Stomach (tissue), 9 donors: ENCODE measurements around the gene TOP2A. TPM values are rescaled to one million over a fixed set of nuclear protein-coding genes. Genes with fewer than 3 reads are reported as not detected.
"Not testable (repeated sequence)": the region's sequence is repeated elsewhere in the genome, so short reads cannot be mapped to it uniquely, and the experiment has no call there.

ENCODE experiments used
- DNase-seq, 2 donors: peaks; one replicate each; pipeline versions ENCODE4 v3.0.0 to v3.0.0-alpha.2; 2013 to 2019
- H3K27ac ChIP-seq, 5 donors: fragments of 200-600 bp in 4 of 5; sonication (generic) in 4 of 5; one replicate each; pipeline ENCODE4 v1.5.1; 2013 to 2019; ENCODE audit warnings: mild to moderate bottlenecking in 1 of 5, moderate library complexity in 1 of 5
- H3K27me3 ChIP-seq, 3 donors: fragments of 200-600 bp; sonication (generic); one replicate each; pipeline ENCODE4 v1.5.1; 2017 to 2019; ENCODE audit warnings: mixed run types in 1 of 3
- H3K36me3 ChIP-seq, 4 donors: fragments of 200-600 bp; sonication (generic); 1 replicate in 3 of 4; 2 replicates in 1 of 4; pipeline ENCODE4 v1.5.1; 2016 to 2019
- H3K4me1 ChIP-seq, 4 donors: fragments of 200-600 bp; sonication (generic); one replicate each; pipeline ENCODE4 v1.5.1; 2016 to 2019
- H3K4me3 ChIP-seq, 4 donors: fragments of 200-600 bp; sonication (generic) in 3 of 4; one replicate each; pipeline ENCODE4 v1.5.1; 2016 to 2019; ENCODE audit warnings: mild to moderate bottlenecking in 1 of 4
- H3K9me3 ChIP-seq, 4 donors: fragments of 200-600 bp; sonication (generic); one replicate each; pipeline ENCODE4 v1.5.1; 2016 to 2019
- EP300 ChIP-seq: sonication (generic); formaldehyde crosslinking; IDR thresholded peaks from one replicate; pipeline ENCODE4 v1.6.1; 2017; ENCODE audit warnings: antibody characterized with exemption
- POLR2A ChIP-seq, 4 donors: fragments of 450-650 bp; IDR thresholded peaks; one replicate each; pipeline ENCODE4 v1.6.1; 2016; ENCODE audit warnings: antibody characterized with exemption in 4 of 4, control low read depth in 2 of 4, mild to moderate bottlenecking in 1 of 4, moderate library complexity in 1 of 4
- POLR2AphosphoS5 ChIP-seq, 3 donors: sonication (generic); formaldehyde crosslinking; IDR thresholded peaks; one replicate each; pipeline ENCODE4 v1.6.1; 2016; ENCODE audit warnings: antibody characterized with exemption in 3 of 3
- WGBS, 5 donors: extraction: QIAGEN DNeasy Blood & Tissue Kit in 3 of 5; methylation state at CpG; one replicate each; pipeline versions ENCODE4 v1.1.5 to v1.1.7; 2013 to 2018; 5-methylcytosine and 5-hydroxymethylcytosine counted together
- intact Hi-C: fragments of 100-400 bp; cut with DNase I; formaldehyde crosslinking; loops from one replicate; pipeline ENCODE4 v1.15.1; 2023; ENCODE audit warnings: low total_unique reads
- polyA plus RNA-seq, 3 donors: library from polyadenylated mRNA; stranded (reverse); fragments of 200-250 nt; gene quantifications; one replicate each; pipeline ENCODE4 v1.2.3, GENCODE V29; 2013
- total RNA-seq, 5 donors: library from RNA; depleted of rRNA; stranded (reverse); fragments of >200 nt; gene quantifications; one replicate each; pipeline versions ENCODE4 v1.1.0 to v1.2.3, GENCODE V29; 2014 to 2016
- TF ChIP-seq, protein P1 (sequence below), 7 experiments: fragments of 450-650 bp in 4 of 7; fragments of 200-600 bp in 3 of 7; sonication (generic) in 3 of 7; IDR thresholded peaks; one replicate each; pipeline ENCODE4 v1.5.1; 2016 to 2019; ENCODE audit warnings: antibody characterized with exemption in 7 of 7, control low read depth in 2 of 7, mild to moderate bottlenecking in 1 of 7
- donor health status: healthy with polysubstance abuse.
- donor health status: Bipolar disorder and iron deficiency.
- donor health status: healthy.

Gene TOP2A
- total and polyA plus RNA-seq, 8 donors: 1.2 to 129 (median 13.2) TPM

DNA sequence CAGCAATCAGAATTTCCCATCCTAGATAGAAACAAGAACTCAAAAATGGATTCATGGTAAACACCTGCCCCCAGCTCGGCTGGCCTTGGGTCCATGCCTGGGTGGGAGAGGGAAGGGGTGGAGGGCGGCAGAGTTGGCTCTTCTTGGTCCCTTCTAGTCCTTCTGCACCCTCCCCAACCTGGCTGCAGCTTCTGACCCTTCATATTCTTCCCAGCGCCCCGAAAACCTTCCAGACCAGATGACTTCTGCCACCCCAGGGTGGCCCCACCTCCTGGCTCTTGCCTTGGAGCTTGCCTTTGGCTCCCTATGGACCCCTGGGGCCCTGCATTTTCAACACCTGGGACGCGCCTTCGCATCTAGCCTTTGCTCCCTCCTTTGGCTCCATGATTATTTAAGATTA, 47.8 kb downstream of the TOP2A start:
- Histone ChIP-seq H3K9me3 (peaks cover 0 to 5% (median 0%) of the 10 kb centered on the region in 4 donors), H3K4me1 (no peaks in the 10 kb centered on the region), H3K27me3 (no peaks in the 10 kb centered on the region), H3K36me3 (no peaks in the 10 kb centered on the region), H3K4me3 (no peak overlapping the region), H3K27ac (no peak overlapping the region)
- TF ChIP-seq EP300: no peak
- TF ChIP-seq POLR2A (IDR thresholded peaks at IDR 0.05): no peak
- no peak for TF ChIP-seq POLR2AphosphoS5 (IDR thresholded peaks at IDR 0.05)
- TF ChIP-seq, protein P1, sequence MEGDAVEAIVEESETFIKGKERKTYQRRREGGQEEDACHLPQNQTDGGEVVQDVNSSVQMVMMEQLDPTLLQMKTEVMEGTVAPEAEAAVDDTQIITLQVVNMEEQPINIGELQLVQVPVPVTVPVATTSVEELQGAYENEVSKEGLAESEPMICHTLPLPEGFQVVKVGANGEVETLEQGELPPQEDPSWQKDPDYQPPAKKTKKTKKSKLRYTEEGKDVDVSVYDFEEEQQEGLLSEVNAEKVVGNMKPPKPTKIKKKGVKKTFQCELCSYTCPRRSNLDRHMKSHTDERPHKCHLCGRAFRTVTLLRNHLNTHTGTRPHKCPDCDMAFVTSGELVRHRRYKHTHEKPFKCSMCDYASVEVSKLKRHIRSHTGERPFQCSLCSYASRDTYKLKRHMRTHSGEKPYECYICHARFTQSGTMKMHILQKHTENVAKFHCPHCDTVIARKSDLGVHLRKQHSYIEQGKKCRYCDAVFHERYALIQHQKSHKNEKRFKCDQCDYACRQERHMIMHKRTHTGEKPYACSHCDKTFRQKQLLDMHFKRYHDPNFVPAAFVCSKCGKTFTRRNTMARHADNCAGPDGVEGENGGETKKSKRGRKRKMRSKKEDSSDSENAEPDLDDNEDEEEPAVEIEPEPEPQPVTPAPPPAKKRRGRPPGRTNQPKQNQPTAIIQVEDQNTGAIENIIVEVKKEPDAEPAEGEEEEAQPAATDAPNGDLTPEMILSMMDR (IDR thresholded peaks at IDR 0.05): no peak
- no peak for DNase-seq
- WGBS, 5 donors: 85 to 94% (median 87%) methylated on average over 7 of the region's 7 CpGs
- intact Hi-C loops: loop anchor here (10.0 kb wide), 1 partner anchor 65 kb away; no protein-coding TSS in a partner anchor

DNA sequence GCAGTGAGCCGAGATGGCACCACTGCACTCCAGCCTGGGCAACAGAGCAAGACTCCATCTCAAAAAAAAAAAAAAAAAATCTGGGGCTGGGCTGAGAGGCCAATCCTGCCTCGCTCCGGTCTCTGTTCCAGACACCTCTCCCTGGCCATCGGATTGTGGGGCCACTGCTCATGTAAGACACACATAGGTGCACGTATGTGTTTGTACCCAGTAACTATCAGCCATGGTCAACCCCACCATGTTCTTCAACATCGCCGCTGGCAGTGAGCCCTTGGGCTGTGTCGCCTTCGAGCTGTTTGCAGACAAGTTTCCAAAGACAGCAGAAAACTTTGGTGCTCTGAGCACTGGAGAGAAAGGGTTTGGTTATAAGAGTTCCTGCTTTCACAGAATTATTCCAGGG, 50.0 kb downstream of the TOP2A start:
- not testable (repeated sequence) for H3K27me3 ChIP-seq, H3K36me3 ChIP-seq, H3K4me3 ChIP-seq, H3K9me3 ChIP-seq, H3K27ac ChIP-seq, DNase-seq
- intact Hi-C loops: loop anchor here (10.0 kb wide), 1 partner anchor 67 kb away; no protein-coding TSS in a partner anchor
- WGBS, 5 donors: 88 to 98% (median 93%) methylated on average over 8 to 9 of the region's 9 CpGs
- H3K4me1 ChIP-seq: peaks cover 9 to 19% (median 16%) of the 10 kb centered on the region in 4 donors

DNA sequence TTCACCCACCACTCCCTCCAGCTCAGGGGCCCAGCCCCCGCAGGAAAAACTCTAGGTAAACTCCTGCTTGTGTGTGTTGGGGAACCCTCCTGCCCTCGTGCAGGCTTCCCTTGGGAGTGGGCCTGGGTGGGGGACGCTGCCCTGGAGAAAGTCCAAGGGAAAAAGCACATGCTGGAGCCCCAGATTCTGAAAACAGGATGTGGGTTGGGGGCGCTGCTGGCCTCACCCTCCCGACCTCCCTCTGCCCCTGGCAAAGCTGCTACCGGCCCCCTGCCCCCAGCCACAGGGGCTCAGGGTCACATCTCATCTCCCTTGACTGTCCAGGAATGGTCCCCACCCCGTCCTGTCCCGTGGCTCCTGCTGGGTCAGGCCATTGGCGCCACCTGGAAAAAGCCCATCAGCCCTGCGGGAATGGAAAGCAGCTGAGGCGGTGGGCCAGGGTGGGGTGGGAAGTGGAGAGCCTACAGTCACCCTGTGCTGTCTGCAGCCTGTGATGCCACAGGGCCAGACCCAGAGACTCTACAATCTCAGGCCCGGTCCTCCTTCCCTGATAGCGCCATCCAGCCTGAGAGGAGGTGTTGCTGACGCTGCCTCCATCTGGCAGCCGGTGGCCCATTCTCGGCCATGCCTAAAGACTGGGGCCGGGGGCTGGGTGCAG, 50.7 kb downstream of the TOP2A start:
- H3K27me3 ChIP-seq: peaks cover 0 to 16% (median 0%) of the 10 kb centered on the region in 3 donors
- H3K4me3 ChIP-seq: no peak overlapping the region
- TF ChIP-seq EP300: no peak
- TF ChIP-seq POLR2A (IDR thresholded peaks at IDR 0.05): no peak
- TF ChIP-seq POLR2AphosphoS5 (IDR thresholded peaks at IDR 0.05): no peak
- TF ChIP-seq, protein P1 (IDR thresholded peaks at IDR 0.05): no peak
- no peak for DNase-seq
- H3K9me3 ChIP-seq: no peaks in the 10 kb centered on the region
- H3K4me1 ChIP-seq: peaks cover 9 to 27% (median 22%) of the 10 kb centered on the region in 4 donors
- no peaks in the 10 kb centered on the region for H3K36me3 ChIP-seq
- WGBS, 5 donors: 72 to 78% (median 77%) methylated on average over 15 to 17 of the region's 17 CpGs
- intact Hi-C loops: loop anchor here (10.0 kb wide), 1 partner anchor 68 kb away; no protein-coding TSS in a partner anchor
- no peak overlapping the region for H3K27ac ChIP-seq

DNA sequence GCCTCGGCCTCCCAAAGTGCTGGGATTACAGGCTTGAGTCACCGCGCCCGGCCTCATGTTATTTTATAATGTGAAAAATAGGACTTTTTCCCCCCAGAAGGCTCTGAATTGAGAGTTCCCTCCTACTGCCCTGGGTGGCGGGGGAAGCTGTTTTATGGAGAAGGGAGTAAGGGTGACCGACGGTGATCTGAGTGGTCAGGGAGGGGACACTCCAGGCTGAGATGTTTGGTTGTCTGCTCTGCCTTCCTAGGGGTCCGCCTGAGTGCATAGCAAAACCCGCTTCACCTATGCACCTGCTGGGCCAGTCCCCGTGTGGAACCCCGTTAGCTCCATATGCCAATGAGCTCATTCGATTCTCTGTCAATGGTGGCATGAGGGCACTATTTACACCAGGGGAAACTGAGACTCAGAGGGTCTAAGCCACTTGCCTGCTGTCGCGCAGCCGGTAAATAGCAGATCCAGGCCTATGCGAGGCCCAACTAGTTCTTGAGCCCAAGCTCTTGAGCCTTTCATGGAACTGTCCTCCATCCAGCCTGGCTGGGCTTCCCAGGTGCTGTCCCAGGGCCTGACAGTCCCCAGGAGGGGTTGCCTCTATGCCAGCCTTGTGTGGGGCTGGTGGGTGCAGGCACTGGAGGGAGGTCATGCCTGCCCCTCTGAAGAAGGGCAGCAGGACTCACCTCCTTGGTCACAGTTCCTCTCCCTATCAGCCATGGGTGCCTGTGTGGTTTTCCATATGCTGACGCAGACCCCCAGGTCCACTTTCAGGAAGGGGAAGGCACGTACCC, 51.4 kb downstream of the TOP2A start:
- Histone ChIP-seq H3K36me3 (no peaks in the 10 kb centered on the region), H3K4me1 (peaks cover 9 to 28% (median 22%) of the 10 kb centered on the region in 4 donors), H3K27ac (no peak overlapping the region), H3K9me3 (no peaks in the 10 kb centered on the region), H3K27me3 (peaks cover 0 to 24% (median 0%) of the 10 kb centered on the region in 3 donors), H3K4me3 (no peak overlapping the region)
- TF ChIP-seq POLR2A (IDR thresholded peaks at IDR 0.05): no peak
- TF ChIP-seq, protein P1 (IDR thresholded peaks at IDR 0.05): no peak
- no peak for TF ChIP-seq EP300
- no peak for TF ChIP-seq POLR2AphosphoS5 (IDR thresholded peaks at IDR 0.05)
- no peak for DNase-seq
- WGBS, 5 donors: 94 to 96% (median 94%) methylated on average over 17 to 18 of the region's 18 CpGs
- intact Hi-C loops: loop anchor here (10.0 kb wide), 1 partner anchor 69 kb away; no protein-coding TSS in a partner anchor
